CD4-positive, alpha-beta T cell (primary cell): Measurements from ENCODE around the gene ESRRG. TPM values are rescaled to one million over a fixed set of nuclear protein-coding genes. Genes with fewer than 3 reads are reported as not detected.
"Not testable (repeated sequence)": the region's sequence is repeated elsewhere in the genome, so short reads cannot be mapped to it uniquely, and the experiment has no call there.

Experiments used
- ATAC-seq: fragments of 200-7000 bp; cut with Tn5 transposase; one replicate; pipeline ENCODE4 v1.10.0; 2022; ENCODE audit warnings: mild to moderate bottlenecking; ENCODE audit not compliant: poor library complexity
- CTCF ChIA-PET: fragments of 350-600 bp; sonication (Branson Sonifier 250); formaldehyde crosslinking; loops from one replicate; lab custom pipeline; 2021; ENCODE audit warnings: antibody characterized with exemption, inconsistent platforms; lab: Charles Lee
- POLR2A ChIA-PET: fragments of 350-600 bp; sonication (Branson Sonifier 250); formaldehyde crosslinking; loops from one replicate; lab custom pipeline; 2021; ENCODE audit warnings: antibody characterized with exemption, inconsistent platforms; lab: Charles Lee
- DNase-seq, 14 experiments: peaks; one replicate each; pipeline ENCODE4 v3.0.0-alpha.2; 2013 to 2020; ENCODE audit warnings: mixed read lengths in 2 of 14
- H3K27ac ChIP-seq, 2 donors: one replicate each; pipeline versions ENCODE4 v1.5.1 to v1.7.0; 2013; ENCODE audit warnings: low read length in 2 of 2, low read depth in 1 of 2, mild to moderate bottlenecking in 1 of 2
- H3K27me3 ChIP-seq, 2 experiments: 1 replicate in 1 of 2; 2 replicates in 1 of 2; pipeline versions ENCODE4 v1.6.1 to v1.7.0; 2013; ENCODE audit warnings: low read length in 2 of 2, control low read depth in 1 of 2, mild to moderate bottlenecking in 1 of 2, moderate library complexity in 1 of 2; ENCODE audit not compliant: insufficient read depth in 2 of 2, control insufficient read depth in 1 of 2
- H3K36me3 ChIP-seq: one replicate; pipeline ENCODE4 v1.6.1; 2013; ENCODE audit warnings: low read length, control low read depth; ENCODE audit not compliant: insufficient read depth
- H3K4me1 ChIP-seq: one replicate; pipeline ENCODE4 v1.6.1; 2013; ENCODE audit warnings: low read length, control low read depth; ENCODE audit not compliant: insufficient read depth
- H3K4me3 ChIP-seq: one replicate; pipeline ENCODE4 v1.5.1; 2013; ENCODE audit warnings: mild to moderate bottlenecking, low read length, moderate library complexity
- H3K9me3 ChIP-seq, 2 experiments: 1 replicate in 1 of 2; 2 replicates in 1 of 2; pipeline versions ENCODE4 v1.6.1 to v1.7.0; 2013; ENCODE audit warnings: low read length in 2 of 2, mild to moderate bottlenecking in 2 of 2, control low read depth in 1 of 2, moderate library complexity in 1 of 2; ENCODE audit not compliant: control insufficient read depth in 1 of 2, insufficient read depth in 1 of 2
- H3K27ac Mint-ChIP-seq: one replicate; pipeline ENCODE4 v1.8.0; 2020; ENCODE audit warnings: mixed read lengths
- H3K27me3 Mint-ChIP-seq: one replicate; pipeline ENCODE4 v1.8.0; 2021; ENCODE audit warnings: mixed read lengths
- H3K36me3 Mint-ChIP-seq: one replicate; pipeline ENCODE4 v1.8.0; 2021; ENCODE audit warnings: low read depth, mixed read lengths
- H3K4me1 Mint-ChIP-seq: one replicate; pipeline ENCODE4 v1.8.0; 2021; ENCODE audit warnings: low read depth, mixed read lengths
- H3K4me3 Mint-ChIP-seq: one replicate; pipeline ENCODE4 v1.8.0; 2020; ENCODE audit warnings: mild to moderate bottlenecking, mixed read lengths
- H3K9me3 Mint-ChIP-seq: one replicate; pipeline ENCODE4 v1.8.0; 2020; ENCODE audit warnings: mixed read lengths
- intact Hi-C, 2 experiments: fragments of 100-400 bp; cut with DNase I in 1 of 2; cut with micrococcal nuclease in 1 of 2; formaldehyde crosslinking; loops; one replicate each; pipeline versions ENCODE4 v1.15.1 to v1.9.0; 2023 to 2025; cut with DNase I, micrococcal nuclease
- total RNA-seq, 174 experiments: library from RNA in 2 of 174; stranded (reverse) in 2 of 174; gene quantifications; one replicate each; pipeline ENCODE4 v1.2.3 and lab custom pipeline; 2021 to 2026
- TF ChIP-seq, protein P1 (sequence below): fragments of 200-600 bp; IDR thresholded peaks from one replicate; pipeline ENCODE4 v1.8.0; 2022; ENCODE audit warnings: antibody characterized with exemption, mild to moderate bottlenecking

Gene ESRRG
- total RNA-seq, 2 experiments from 2014 or later, result not detected

DNA sequence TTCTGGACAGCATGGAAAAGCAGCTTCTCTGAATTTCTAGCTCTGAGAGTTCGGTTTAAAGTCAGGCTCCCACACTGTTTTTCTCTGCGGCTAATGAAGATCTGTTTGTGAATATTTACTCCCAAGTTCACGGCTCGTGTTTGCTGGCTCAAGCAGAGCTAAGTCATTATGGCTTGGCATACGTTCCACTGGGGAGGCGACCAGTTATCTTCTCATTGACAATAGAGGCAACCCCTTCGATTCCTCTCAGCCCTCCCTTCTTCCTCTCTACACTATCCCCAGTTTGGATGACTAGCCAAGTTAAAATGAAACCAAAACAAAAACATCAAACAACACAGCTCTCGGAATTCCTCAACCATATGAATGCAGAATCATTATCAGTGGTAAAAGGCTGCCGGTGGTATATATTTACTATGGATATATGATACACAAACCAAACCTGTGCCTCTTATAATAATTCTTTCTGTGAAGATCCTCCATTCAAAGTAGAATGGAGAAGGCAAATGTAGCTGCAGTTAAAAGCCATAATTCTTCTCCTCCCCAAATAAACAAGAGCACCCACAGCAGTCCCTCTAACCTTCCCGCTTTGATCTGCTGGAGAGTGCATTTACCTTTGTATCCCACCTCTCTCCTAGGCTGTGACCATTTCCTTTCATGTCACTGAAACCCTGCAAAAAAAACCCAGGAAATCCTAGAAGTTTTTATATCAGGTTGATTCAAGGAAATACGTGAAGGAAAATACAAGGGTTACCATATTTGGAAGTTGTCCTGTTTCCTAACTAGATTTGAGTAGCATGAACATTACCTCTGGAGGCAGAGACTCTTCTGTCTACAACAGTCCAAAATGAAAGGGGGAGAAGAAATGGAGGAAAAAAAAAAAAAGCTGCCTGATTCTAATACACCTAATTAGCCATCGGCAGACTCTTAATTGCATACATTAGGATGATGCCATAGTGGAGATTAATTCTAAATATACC, 191.7 kb downstream of the ESRRG start:
- ChIA-PET CTCF (interaction anchor here (1.2 kb wide), 1 partner anchor 9 kb away, joined by 3 read pairs; no protein-coding TSS in a partner anchor), POLR2A (no interaction called here)
- Mint-ChIP-seq H3K9me3 (peaks cover 2% of the 10 kb centered on the region), H3K27me3 (no peaks in the 10 kb centered on the region), H3K4me3 (no peak overlapping the region), H3K36me3 (no peaks in the 10 kb centered on the region), H3K4me1 (no peaks in the 10 kb centered on the region), H3K27ac (no peak overlapping the region)
- Histone ChIP-seq H3K9me3 (no peaks in the 10 kb centered on the region), H3K4me1 (no peaks in the 10 kb centered on the region), H3K27ac (no peak overlapping the region), H3K4me3 (no peak overlapping the region), H3K27me3 (no peaks in the 10 kb centered on the region), H3K36me3 (no peaks in the 10 kb centered on the region)
- intact Hi-C loops, result no loop called here
- DNase-seq, result no peak
- ATAC-seq, result no peak
- TF ChIP-seq, protein P1, sequence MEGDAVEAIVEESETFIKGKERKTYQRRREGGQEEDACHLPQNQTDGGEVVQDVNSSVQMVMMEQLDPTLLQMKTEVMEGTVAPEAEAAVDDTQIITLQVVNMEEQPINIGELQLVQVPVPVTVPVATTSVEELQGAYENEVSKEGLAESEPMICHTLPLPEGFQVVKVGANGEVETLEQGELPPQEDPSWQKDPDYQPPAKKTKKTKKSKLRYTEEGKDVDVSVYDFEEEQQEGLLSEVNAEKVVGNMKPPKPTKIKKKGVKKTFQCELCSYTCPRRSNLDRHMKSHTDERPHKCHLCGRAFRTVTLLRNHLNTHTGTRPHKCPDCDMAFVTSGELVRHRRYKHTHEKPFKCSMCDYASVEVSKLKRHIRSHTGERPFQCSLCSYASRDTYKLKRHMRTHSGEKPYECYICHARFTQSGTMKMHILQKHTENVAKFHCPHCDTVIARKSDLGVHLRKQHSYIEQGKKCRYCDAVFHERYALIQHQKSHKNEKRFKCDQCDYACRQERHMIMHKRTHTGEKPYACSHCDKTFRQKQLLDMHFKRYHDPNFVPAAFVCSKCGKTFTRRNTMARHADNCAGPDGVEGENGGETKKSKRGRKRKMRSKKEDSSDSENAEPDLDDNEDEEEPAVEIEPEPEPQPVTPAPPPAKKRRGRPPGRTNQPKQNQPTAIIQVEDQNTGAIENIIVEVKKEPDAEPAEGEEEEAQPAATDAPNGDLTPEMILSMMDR, result no peak

DNA sequence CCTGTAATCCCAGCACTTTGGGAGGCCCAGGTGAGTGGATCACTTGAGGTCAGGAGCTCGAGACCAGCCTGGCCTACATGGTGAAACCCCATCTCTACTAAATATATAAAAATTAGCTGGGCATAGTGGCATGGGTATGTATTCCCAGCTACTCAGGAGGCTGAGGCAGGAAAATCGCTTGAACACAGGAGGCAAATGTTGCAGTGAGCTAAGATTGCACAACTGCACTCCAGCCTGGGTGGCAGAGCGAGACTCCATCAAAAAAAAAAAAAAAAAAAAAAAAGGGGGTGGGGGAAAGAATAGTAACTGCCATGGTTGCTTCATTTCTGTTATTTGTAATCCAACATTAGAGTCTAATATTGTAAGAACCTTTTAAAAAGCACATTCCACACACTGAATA, 193.4 kb downstream of the ESRRG start:
- intact Hi-C loops, POLR2A ChIA-PET, H3K4me1 ChIP-seq, H3K27me3 ChIP-seq, H3K36me3 ChIP-seq, DNase-seq, H3K4me3 ChIP-seq, H3K36me3 Mint-ChIP-seq, H3K9me3 ChIP-seq, H3K27ac ChIP-seq, H3K27ac Mint-ChIP-seq, H3K4me1 Mint-ChIP-seq, H3K4me3 Mint-ChIP-seq, H3K27me3 Mint-ChIP-seq, ATAC-seq, H3K9me3 Mint-ChIP-seq: not testable (repeated sequence)
- CTCF ChIA-PET, result interaction anchor here (0.7 kb wide), 1 partner anchor 9 kb away, joined by 3 read pairs; no protein-coding TSS in a partner anchor

- H3K4me1 ChIP-seq, result no peaks in the 10 kb centered on the region
- no peak overlapping the region for H3K27ac ChIP-seq
- H3K9me3 Mint-ChIP-seq, result peaks cover 4% of the 10 kb centered on the region
- intact Hi-C loops, result no loop called here
- DNase-seq, result no peak
- no peak overlapping the region for H3K4me3 Mint-ChIP-seq
- ATAC-seq, result no peak
- no peaks in the 10 kb centered on the region for H3K27me3 ChIP-seq
- H3K9me3 ChIP-seq, result peaks cover 0 to 3% of the 10 kb centered on the region in 2 experiments
- no peaks in the 10 kb centered on the region for H3K36me3 ChIP-seq
- H3K36me3 Mint-ChIP-seq, result no peaks in the 10 kb centered on the region
- ChIA-PET POLR2A (no interaction called here), CTCF (no interaction called here)
- H3K27ac Mint-ChIP-seq, result no peak overlapping the region
- H3K4me3 ChIP-seq, result no peak overlapping the region
- H3K4me1 Mint-ChIP-seq, result no peaks in the 10 kb centered on the region
- TF ChIP-seq, protein P1, result no peak
- no peaks in the 10 kb centered on the region for H3K27me3 Mint-ChIP-seq
Observed at GRCh38 chr1:216528816-216529215, 194.4 kb downstream of the ESRRG start.
